HCT116 (cell line): ENCODE results near the gene BLOC1S5. TPM values are rescaled to one million over a fixed set of nuclear protein-coding genes. Genes with fewer than 3 reads are reported as not detected.

ENCODE experiments used
- ATAC-seq: fragments of 200-7000 bp; cut with Tn5 transposase; 2 replicates; pipeline ENCODE4 v1.9.1; 2020; ENCODE audit warnings: mild to moderate bottlenecking, moderate library complexity
- BruUV-seq: library from RNA; stranded (reverse); fragments of 400-500 nt; replicated peaks from 2 replicates; lab custom pipeline; 2021; lab: Mats Ljungman, UMichigan
- CTCF ChIA-PET: fragments of 300-600 bp; sonication (Branson Sonifier 250); formaldehyde crosslinking; loops from one replicate; lab custom pipeline; 2021; ENCODE audit warnings: antibody characterized with exemption; lab: Charles Lee
- POLR2A ChIA-PET: fragments of 300-600, 350-600 bp; sonication (Branson Sonifier 250); formaldehyde crosslinking; loops from one replicate; lab custom pipeline; 2021; ENCODE audit warnings: antibody characterized with exemption; lab: Charles Lee
- RAD21 ChIA-PET, 2 experiments: fragments of 300-600 bp; sonication (Branson Sonifier 250); formaldehyde crosslinking; loops; one replicate each; lab custom pipeline; 2023; ENCODE audit warnings: low total read pairs in 2 of 2; ENCODE audit not compliant: uncharacterized antibody in 2 of 2, unreplicated experiment in 2 of 2, low non-redundant PET in 1 of 2; lab: Charles Lee
- DNase-seq: peaks from one replicate; pipeline ENCODE4 v3.0.0-alpha.2; 2010; ENCODE audit warnings: low read depth, low spot score
- H2AFZ ChIP-seq: fragments of 200-600 bp; shearing (Covaris generic), sonication (generic); 2 replicates; pipeline ENCODE4 v1.6.1; 2017; ENCODE audit warnings: low read depth, mixed run types, mixed read lengths, antibody characterized with exemption, low read length; ENCODE audit not compliant: poor library complexity, severe bottlenecking
- H3K27ac ChIP-seq: 2 replicates; pipeline ENCODE4 v1.5.1; 2012; ENCODE audit warnings: low read depth, low read length
- H3K27me3 ChIP-seq: fragments of 200-600 bp; sonication (generic); 2 replicates; pipeline ENCODE4 v1.6.1; 2016; ENCODE audit warnings: mixed run types, low read length, mixed read lengths; ENCODE audit not compliant: insufficient read depth
- H3K36me3 ChIP-seq, 2 experiments: fragments of 200-500 bp in 1 of 2; fragments of 200-600 bp in 1 of 2; sonication (Bioruptor generic) in 1 of 2; sonication (generic) in 1 of 2; 2 replicates each; pipeline versions ENCODE4 v1.5.1 to v1.6.1; 2014 to 2016; ENCODE audit warnings: low read length in 2 of 2, inconsistent platforms in 1 of 2, mixed read lengths in 1 of 2, mixed run types in 1 of 2; ENCODE audit not compliant: insufficient read depth in 2 of 2, control insufficient read depth in 1 of 2
- H3K4me1 ChIP-seq, 2 experiments: fragments of 200-600 bp in 1 of 2; sonication (generic) in 1 of 2; 2 replicates each; pipeline versions ENCODE4 v1.5.1 to v1.6.1; 2012 to 2017; ENCODE audit warnings: low read length in 2 of 2, inconsistent platforms in 1 of 2, mild to moderate bottlenecking in 1 of 2, mixed read lengths in 1 of 2, mixed run types in 1 of 2, moderate library complexity in 1 of 2; ENCODE audit not compliant: insufficient read depth in 2 of 2, control insufficient read depth in 1 of 2
- H3K4me2 ChIP-seq: fragments of 200-600 bp; sonication (generic); 2 replicates; pipeline ENCODE4 v1.6.1; 2017; ENCODE audit warnings: mixed run types, low read length, mixed read lengths
- H3K4me3 ChIP-seq, 2 experiments: fragments of 200-600 bp in 1 of 2; sonication (generic) in 1 of 2; replicated peaks in 1 of 2; 2 replicates each; pipeline ENCODE4 v1.5.1; 2011 to 2016; ENCODE audit warnings: low read length in 2 of 2, control low read depth in 1 of 2, low read depth in 1 of 2, mild to moderate bottlenecking in 1 of 2, mixed read lengths in 1 of 2, mixed run types in 1 of 2
- H3K79me2 ChIP-seq: fragments of 200-600 bp; sonication (generic); 2 replicates; pipeline ENCODE4 v1.6.1; 2017; ENCODE audit warnings: mild to moderate bottlenecking, mixed run types, low read length, moderate library complexity, mixed read lengths; ENCODE audit not compliant: insufficient read depth
- H3K9ac ChIP-seq: fragments of 200-600 bp; sonication (generic); 2 replicates; pipeline ENCODE4 v1.6.1; 2016; ENCODE audit warnings: low read length, mixed read lengths
- H3K9me2 ChIP-seq: fragments of 200-600 bp; sonication (generic), shearing (Covaris generic); 2 replicates; pipeline ENCODE4 v1.6.1; 2017; ENCODE audit warnings: mixed run types, mild to moderate bottlenecking, moderate library complexity; ENCODE audit not compliant: insufficient read depth
- H3K9me3 ChIP-seq, 2 experiments: fragments of 200-500 bp in 1 of 2; fragments of 200-600 bp in 1 of 2; sonication (Bioruptor generic) in 1 of 2; sonication (generic) in 1 of 2; 2 replicates each; pipeline ENCODE4 v1.6.1; 2014 to 2017; ENCODE audit warnings: low read length in 2 of 2, mixed read lengths in 2 of 2, inconsistent platforms in 1 of 2, low read depth in 1 of 2, mild to moderate bottlenecking in 1 of 2, mixed run types in 1 of 2, moderate library complexity in 1 of 2; ENCODE audit not compliant: control insufficient read depth in 1 of 2, insufficient read depth in 1 of 2
- H4K20me1 ChIP-seq: fragments of 200-600 bp; sonication (generic), shearing (Covaris generic); 2 replicates; pipeline ENCODE4 v1.6.1; 2017; ENCODE audit warnings: mixed run types, mild to moderate bottlenecking, moderate library complexity; ENCODE audit not compliant: insufficient read depth
- CEBPB ChIP-seq: IDR thresholded peaks from 2 replicates; pipeline ENCODE4 v1.6.1; 2012; ENCODE audit warnings: low read depth
- CTCF ChIP-seq, 3 experiments: fragments of 200-600 bp in 1 of 3; sonication (generic) in 1 of 3; IDR thresholded peaks in 2 of 3; conservative IDR thresholded peaks in 1 of 3; 2 replicates each; pipeline ENCODE4 v1.5.1; 2012 to 2017; ENCODE audit warnings: low read depth in 2 of 3, low read length in 2 of 3, antibody characterized with exemption in 1 of 3, borderline replicate concordance in 1 of 3, control low read depth in 1 of 3, mild to moderate bottlenecking in 1 of 3, mixed read lengths in 1 of 3, mixed run types in 1 of 3, moderate library complexity in 1 of 3; ENCODE audit not compliant: insufficient read depth in 1 of 3
- EGR1 ChIP-seq: IDR thresholded peaks from 2 replicates; pipeline ENCODE4 v1.6.1; 2012; ENCODE audit warnings: low read depth
- ELF1 ChIP-seq: IDR thresholded peaks from 2 replicates; pipeline ENCODE4 v1.6.1; 2012; ENCODE audit warnings: low read depth, borderline replicate concordance
- EZH2phosphoT487 ChIP-seq: fragments of 200-600 bp; IDR thresholded peaks from 2 replicates; pipeline ENCODE4 v1.6.1; 2018; ENCODE audit warnings: antibody characterized with exemption, borderline replicate concordance
- FOSL1 ChIP-seq: IDR thresholded peaks from 2 replicates; pipeline ENCODE4 v1.6.1; 2012; ENCODE audit warnings: low read depth
- JUND ChIP-seq: IDR thresholded peaks from 2 replicates; pipeline ENCODE4 v1.6.1; 2012
- MAX ChIP-seq: IDR thresholded peaks from 2 replicates; pipeline ENCODE4 v1.6.1; 2012
- POLR2AphosphoS5 ChIP-seq: IDR thresholded peaks from 2 replicates; pipeline ENCODE4 v1.6.1; 2011; ENCODE audit warnings: mild to moderate bottlenecking, low read depth, low read length, moderate library complexity
- REST ChIP-seq: IDR thresholded peaks from 2 replicates; pipeline ENCODE4 v1.6.1; 2012; ENCODE audit warnings: low read depth
- SIN3A ChIP-seq: IDR thresholded peaks from 2 replicates; pipeline ENCODE4 v1.6.1; 2012; ENCODE audit warnings: low read depth
- TCF7L2 ChIP-seq: IDR thresholded peaks from 2 replicates; pipeline ENCODE4 v1.7.0; 2011; ENCODE audit warnings: borderline replicate concordance, inconsistent platforms; ENCODE audit not compliant: insufficient read depth, insufficient read length; ENCODE audit errors: extremely low read depth
- YY1 ChIP-seq: IDR thresholded peaks from 2 replicates; pipeline ENCODE4 v1.6.1; 2011; ENCODE audit warnings: low read length, low read depth, moderate library complexity, mild to moderate bottlenecking; ENCODE audit not compliant: insufficient replicate concordance; ENCODE audit errors: extremely low read depth
- ZBTB33 ChIP-seq: IDR thresholded peaks from 2 replicates; pipeline ENCODE4 v1.6.1; 2011; ENCODE audit warnings: mild to moderate bottlenecking, low read length, moderate library complexity; ENCODE audit not compliant: insufficient replicate concordance; ENCODE audit errors: extremely low read depth
- ZFX ChIP-seq: fragments of 450-650 bp; IDR thresholded peaks from 2 replicates; pipeline ENCODE4 v1.6.1; 2017
- ZNF274 ChIP-seq: fragments of 200-500 bp; sonication (Bioruptor generic); IDR thresholded peaks from 2 replicates; pipeline ENCODE4 v1.6.1; 2014; ENCODE audit warnings: mild to moderate bottlenecking, low read depth, low read length, inconsistent platforms
- intact Hi-C: fragments of 100-400 bp; cut with micrococcal nuclease; formaldehyde crosslinking; loops from 2 replicates; pipeline ENCODE4 v1.10.0; 2022
- total RNA-seq: library from RNA; stranded (reverse); gene quantifications from one replicate; pipeline ENCODE4 v1.2.1, GENCODE V29; 2021; ENCODE audit not compliant: unreplicated experiment

Gene BLOC1S5
- total RNA-seq, 1 experiment from 2014 or later, result 12.0 TPM

GRCh38 chr6:8090650-8091049, 26.5 kb upstream of the BLOC1S5 start:
- intact Hi-C loops, result no loop called here
- peaks cover 34 to 55% of the 10 kb centered on the region in 2 experiments for H3K36me3 ChIP-seq
- no peak for ATAC-seq

More at GRCh38 chr6:8090650-8091049, 26.5 kb upstream of the BLOC1S5 start:
- BruUV-seq, result no TSS peak
- Histone ChIP-seq H3K9me2 (no peaks in the 10 kb centered on the region), H3K27ac (no peak overlapping the region), H4K20me1 (peaks cover 10% of the 10 kb centered on the region; the same call in 1 of the 2 replicates), H3K4me1 (peaks cover 16 to 17% of the 10 kb centered on the region in 2 experiments), H3K79me2 (peaks cover 95% of the 10 kb centered on the region), H3K4me3 (no peak overlapping the region), H3K9ac (no peak overlapping the region), H3K27me3 (no peaks in the 10 kb centered on the region), H2AFZ (no peak overlapping the region), H3K4me2 (no peak overlapping the region), H3K9me3 (no peaks in the 10 kb centered on the region)
- ChIA-PET POLR2A (no interaction called here), CTCF (no interaction called here), RAD21 (no interaction called here)
- DNase-seq, result no peak
- TF ChIP-seq SIN3A (no peak), ELF1 (no peak), EGR1 (no peak), CEBPB (no peak), EZH2phosphoT487 (no peak), ZFX (no peak), ZBTB33 (no peak), FOSL1 (no peak), ZNF274 (no peak), JUND (no peak), MAX (no peak), TCF7L2 (no peak), CTCF (IDR thresholded peaks at IDR 0.05 in 2 of 3, conservative IDR thresholded peaks at IDR 0.05 in 1 of 3; ENCODE audit: borderline replicate concordance in 1 of 3, insufficient read depth in 1 of 3, low read depth in 2 of 3, low read length in 2 of 3) (no peak), REST (no peak), YY1 (no peak), POLR2AphosphoS5 (no peak)
